M059J (cell line): ENCODE results near the gene PHF21A. TPM values are rescaled to one million over a fixed set of nuclear protein-coding genes. Genes with fewer than 3 reads are reported as not detected.
"Not testable (repeated sequence)": the region's sequence is repeated elsewhere in the genome, so short reads cannot be mapped to it uniquely, and the experiment has no call there.

ENCODE experiments used
- DNase-seq: peaks from one replicate; pipeline ENCODE4 v3.0.0-alpha.2; 2012; ENCODE audit warnings: low read depth
- total RNA-seq: library from RNA; depleted of rRNA; stranded (reverse); fragments of >200 nt; shearing (Covaris generic); gene quantifications from 2 replicates; pipeline ENCODE4 v1.2.3, GENCODE V29; 2014

Gene PHF21A
- total RNA-seq, 1 experiment from 2014 or later, result 19.7 TPM

GRCh38 chr11:46036009-46036408, 85.2 kb downstream of the PHF21A start:
- no peak for DNase-seq

DNA sequence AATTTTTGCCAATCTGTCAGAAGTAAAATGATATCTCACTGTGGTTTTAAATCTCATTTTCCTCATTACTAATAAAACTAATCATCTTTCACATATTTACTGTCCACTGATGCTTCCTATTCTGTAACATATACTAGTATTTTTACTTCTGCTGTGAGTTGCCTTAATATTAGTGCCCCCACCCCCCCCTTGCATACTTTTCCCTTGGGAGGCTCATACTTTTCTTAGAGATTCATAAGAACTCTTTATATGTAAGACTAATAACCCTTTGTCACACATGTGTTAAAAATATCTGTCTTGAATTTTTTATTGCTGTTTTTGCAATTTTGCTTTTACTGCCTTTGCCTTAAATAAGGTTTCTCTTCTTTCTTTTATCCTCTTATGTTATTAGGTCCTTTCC, 87.2 kb downstream of the PHF21A start:
- DNase-seq, result no peak

DNA sequence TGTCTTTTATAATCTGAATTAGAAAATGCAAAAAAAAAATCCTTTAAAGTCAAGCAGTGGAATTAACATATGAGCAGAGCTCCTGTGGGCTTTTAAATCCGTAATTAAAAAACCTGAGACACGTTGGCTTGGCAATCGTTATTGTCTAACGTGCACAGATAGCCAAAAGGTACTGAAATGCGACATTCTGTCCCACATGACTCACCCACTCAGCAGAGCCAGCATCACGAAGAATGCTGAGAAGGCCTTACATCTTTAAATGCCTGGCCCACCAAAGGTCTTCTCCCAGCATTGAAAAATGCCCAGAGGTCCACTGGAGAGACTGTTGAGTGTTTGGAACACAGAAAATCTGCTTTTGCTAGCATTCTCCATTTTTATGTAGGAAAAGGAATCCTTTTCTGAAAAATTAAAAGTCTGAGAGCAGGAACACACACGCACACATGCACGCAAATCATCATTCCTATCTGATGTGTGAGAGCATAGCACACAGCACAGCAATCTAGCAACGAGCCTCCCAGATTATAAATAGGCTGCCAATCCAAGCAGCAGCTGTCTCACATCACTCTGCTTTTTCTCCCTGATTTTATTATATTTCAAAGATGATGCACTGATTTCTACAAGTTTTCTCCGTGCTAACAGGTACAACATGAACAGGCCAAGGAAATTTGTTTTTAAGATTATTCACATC, 94.5 kb downstream of the PHF21A start:
- peak; percentile 12 for DNase-seq

DNA sequence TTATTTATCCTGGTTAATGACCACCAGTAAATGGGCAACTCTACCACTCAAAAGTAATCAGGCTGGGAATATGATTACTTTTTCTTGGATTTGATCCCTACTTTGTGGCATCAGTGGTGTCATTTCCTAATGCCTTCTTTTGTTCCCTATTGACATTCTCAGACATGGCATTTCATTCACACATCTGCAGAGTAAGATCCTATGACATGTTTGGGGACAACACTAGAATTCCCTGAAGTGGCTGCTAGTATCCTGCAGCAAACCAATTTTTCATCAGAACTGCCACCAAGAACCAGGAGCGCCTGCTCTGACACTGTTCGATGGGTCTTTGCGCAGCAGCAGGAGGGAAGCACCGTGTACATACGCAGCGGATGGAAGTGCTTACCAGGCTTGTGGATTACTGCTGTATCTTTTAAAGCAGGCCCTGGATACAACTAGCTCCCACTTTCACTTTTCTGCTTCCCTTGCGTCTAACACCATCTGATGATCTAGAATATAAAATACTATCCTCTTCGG, 101.1 kb downstream of the PHF21A start:
- DNase-seq, result no peak

- no peak for DNase-seq
Measured at GRCh38 chr11:46018651-46019050, 102.6 kb downstream of the PHF21A start.

DNA sequence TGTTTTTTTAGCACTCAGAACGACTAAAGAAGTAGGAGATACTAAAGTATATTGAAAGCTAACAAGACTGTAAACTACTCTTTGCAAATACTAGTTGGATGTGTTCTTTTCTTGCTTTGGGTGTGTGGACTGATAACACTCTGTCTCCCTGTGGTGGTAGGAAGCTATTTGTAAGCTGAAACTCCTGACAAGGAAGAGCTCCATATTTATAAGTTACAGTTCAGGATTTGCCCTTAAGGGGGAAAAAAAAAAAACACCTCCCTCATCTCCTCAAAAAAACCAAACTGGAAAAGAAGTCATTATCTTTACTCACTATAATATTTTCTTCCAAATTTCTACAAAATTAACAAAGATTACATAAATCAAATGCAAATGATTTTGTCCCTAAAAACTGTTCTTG, 103.9 kb downstream of the PHF21A start:
- no peak for DNase-seq

DNA sequence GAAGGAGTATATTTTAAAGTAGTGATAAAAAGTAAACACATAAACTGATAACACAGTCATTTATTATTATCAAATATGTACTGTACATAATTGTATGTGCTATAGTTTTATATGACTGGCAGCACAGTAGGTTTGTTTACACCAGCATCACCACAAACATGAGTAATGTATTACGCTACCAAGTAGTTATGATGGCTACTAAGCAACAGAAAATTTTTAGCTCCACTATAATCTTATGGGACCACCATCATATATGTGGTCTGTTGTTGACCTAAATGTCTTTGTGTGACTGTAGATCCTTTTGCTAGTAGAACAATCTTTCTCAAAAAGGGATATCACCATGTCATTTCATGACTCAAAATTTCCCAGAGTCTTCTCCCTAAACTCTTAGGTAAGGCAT, 105.3 kb downstream of the PHF21A start:
- peak; percentile 38 for DNase-seq

DNA sequence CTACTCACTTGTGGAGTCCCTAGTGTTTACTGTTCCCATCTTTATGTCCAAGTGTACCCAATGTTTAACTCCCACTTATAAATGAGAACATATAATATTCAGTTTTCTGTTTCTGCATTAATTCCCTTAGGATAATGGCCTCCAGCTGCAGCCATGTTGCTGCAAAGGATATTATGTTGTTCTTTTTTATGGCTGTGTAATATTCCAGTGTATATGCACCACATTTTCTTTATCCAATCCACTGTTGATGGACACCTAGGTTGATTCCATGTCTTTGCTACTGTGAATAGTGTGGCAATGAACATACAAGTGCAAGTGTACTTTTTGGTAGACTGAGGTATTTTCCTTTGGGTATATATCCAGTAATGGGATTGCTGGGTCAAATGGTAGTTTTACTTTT, 107.1 kb downstream of the PHF21A start:
- DNase-seq, result not testable (repeated sequence)

DNA sequence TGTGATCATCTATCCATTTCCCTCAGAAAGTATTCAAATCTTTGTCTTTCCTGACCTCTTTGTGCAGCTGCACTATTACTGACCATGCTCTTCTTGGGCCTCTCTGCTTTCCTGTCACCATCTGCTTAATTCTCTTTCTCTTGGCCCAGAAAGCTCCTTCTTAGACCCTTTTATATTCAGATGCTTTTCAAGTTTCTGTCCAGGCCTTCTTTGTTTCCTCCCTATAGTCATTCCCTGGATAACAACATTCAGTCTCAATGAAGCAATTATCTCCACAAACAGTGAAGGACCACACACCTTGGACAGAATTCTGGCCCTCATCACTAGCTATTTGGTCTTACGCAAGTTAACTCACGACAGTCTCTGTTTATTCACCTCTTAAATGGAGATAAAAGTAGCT, 109.1 kb downstream of the PHF21A start:
- DNase-seq, result no peak

DNA sequence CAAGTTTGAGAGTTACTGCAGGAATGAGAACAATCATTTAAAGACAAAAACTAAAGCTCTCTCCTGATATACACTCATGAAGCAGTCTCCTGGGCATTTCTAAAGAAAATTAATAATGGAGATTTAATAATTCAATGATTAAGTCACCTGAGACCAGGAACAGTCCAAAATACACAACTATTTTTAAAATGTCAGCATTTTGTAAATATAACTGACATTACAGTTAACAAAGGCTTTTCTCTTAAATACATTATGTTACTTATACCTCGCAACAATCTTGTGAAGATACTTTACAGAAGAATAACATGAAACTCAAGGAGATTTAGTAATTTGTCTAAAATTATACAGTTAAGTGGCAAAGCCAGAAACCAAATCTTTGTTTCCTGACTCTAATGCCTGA, 111.2 kb downstream of the PHF21A start:
- no peak for DNase-seq

GRCh38 chr11:46009647-46010046, 111.6 kb downstream of the PHF21A start:
- no peak for DNase-seq

DNA sequence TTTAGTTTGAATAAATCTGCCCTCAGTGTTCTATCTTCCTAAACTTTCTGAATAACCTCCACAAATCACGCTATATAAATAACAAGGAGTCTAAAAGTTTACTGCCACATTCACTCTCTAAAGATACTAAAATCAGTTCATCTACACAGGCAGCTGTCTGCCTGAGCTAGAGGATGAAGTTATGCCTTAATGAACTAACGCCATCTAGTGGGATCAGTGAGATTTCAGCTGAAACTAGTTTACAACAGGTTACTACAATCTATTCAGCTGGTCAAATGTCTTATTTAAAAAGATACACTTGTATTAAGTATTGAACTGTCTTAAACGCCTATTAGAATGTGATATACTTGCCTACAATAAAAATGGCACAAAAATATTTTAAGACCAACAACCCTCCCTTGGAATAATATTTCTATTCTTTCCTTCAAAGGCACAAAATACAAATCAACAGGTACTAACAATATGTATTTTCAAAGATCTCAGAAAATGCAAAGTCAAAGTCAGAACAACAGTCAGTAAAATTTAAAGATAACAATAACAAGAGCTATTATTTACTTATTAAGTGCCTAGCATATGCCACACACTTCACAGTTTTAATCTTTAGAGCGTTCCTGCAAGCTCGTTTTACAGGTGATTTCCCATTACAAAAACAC, 114.7 kb downstream of the PHF21A start:
- DNase-seq, result peak; percentile 75

DNA sequence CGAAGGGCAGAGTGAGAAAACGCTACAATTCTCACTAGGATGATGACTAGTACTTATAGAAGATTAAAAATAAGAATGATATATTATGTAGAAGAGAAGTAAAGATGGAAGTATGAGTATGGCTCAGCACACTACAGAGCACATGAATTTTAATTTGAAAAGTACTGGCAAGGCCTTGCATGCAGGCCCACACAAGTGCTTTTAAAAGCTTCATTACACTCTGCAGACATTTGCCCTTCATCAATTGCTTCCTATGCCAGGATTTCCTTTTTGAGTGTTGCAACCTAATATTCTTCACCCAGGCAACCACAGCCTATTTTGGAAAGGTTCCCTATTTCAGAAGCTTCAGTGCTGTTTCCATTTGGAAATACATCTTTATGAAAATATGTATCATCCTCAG, 117.7 kb downstream of the PHF21A start:
- no peak for DNase-seq

- DNase-seq, result no peak
Measured at GRCh38 chr11:46002189-46002588, 119.1 kb downstream of the PHF21A start.

- peak; percentile 34 for DNase-seq
Measured at GRCh38 chr11:46001448-46001914, 119.8 kb downstream of the PHF21A start.

- DNase-seq, result no peak
Measured at GRCh38 chr11:45997599-45997998, 123.7 kb downstream of the PHF21A start.

DNA sequence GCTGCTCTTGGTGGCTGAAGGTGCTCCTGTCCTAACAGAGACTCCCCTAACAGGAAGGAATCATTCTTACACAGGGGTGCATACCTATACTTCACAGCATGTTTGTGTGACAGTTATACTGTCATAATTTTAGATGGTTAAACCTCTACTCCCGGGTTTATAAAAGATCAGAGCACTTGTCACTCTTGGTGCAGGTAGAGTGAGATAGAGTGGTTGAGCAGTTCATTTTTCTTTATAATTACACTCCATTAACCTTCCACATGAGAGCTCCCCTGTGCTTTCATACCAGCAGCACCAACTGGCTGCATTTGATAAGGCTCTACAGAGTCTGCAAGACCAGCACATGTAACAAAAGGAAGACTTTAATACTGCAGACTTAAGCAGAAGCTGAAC, 125.9 kb downstream of the PHF21A start:
- DNase-seq, result no peak

DNA sequence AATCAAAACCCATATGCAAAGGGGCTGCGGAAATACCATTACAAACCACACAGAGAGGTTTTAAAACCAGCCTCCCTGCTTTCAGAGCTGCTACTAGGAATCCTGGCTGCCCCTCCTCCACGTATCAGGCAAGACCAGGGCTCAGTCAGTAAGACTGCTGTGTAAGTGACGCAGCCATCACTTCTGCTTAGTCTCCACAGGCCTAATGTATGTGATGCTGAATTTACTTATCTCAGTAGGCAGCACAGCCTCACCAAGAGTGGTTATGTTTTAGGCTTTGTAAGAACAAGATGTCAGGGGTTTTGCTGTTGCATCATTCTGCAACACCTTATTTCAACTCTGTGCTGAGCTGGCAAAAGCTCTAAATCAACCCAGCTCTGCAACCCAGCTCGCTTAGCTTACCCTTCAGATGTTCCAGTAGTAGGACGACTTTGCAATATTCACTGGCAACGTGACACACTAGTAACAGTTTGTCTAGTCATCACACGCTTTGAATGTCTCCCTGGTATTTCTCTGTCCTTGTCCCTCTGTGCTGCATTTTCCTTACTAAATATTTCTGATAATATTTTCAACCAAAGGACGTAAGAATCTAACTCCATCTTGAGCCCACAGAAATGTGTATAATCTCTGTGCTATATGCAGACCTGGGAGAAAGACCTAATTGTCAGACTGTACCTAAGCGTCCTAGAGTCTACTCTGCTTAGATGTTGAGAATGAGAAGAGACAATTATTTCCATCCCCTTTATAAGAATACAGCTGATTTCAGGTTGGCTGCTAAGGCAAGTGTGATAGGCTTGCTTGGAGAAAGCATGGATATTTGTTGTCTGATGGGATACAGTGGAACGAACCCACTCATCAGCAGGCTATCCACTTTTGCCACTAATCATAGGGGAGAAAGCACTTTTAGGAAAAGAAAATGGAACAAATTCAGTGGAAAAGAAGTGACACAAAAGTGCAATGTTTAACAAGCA, 126.6 kb downstream of the PHF21A start:
- no peak for DNase-seq

GRCh38 chr11:45993531-45994001, 127.7 kb downstream of the PHF21A start:
- DNase-seq, result no peak

- DNase-seq, result no peak
Measured at GRCh38 chr11:45988921-45989320, 132.3 kb downstream of the PHF21A start.

GRCh38 chr11:45985212-45985611, 136.0 kb downstream of the PHF21A start:
- no peak for DNase-seq

DNA sequence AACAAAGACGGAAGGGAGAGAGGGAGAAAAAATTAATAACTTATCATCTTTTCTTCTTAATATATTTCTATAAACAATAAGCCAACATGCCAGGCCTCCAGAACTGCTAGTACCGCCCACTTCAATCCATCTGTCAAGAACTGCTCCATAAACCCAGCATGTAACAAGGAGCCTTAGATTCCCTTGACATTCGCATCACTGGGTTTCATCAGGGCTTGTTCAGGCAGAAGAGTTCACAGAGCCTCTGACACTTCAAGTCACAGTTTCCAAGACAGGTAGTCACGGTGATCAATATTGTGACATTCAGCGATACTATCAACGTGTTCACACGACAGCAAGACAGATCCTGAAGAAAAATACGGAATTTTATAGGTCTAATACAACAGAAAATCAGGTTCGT, 137.1 kb downstream of the PHF21A start:
- peak; percentile 7 for DNase-seq
